ENCODE results near the gene TRMO. TPM values are rescaled to one million over a fixed set of nuclear protein-coding genes. Genes with fewer than 3 reads are reported as not detected.

Gene TRMO
- total and polyA plus RNA-seq, 2 experiments from 2014 or later, result 5.0 to 6.4 TPM

DNA sequence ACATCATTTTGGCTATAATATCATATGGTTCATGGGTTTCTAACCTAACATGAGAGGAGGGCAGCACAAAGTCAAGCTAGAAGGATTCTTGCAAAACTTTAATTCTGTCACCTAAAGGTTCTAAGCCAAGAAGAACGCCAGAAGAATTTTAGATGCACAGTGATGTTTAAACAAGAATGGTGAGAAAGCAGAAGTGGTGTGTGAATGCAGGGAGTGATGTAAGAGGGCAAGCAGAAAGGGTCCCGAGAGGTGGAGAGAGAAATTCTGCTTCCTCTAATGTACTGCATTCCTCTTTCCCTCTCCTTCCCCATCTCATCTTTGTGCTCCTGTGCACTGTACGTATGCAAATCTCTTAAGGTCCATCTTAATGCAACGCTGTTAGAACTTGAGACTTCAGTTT lies 2.1 kb upstream of the TRMO start:
- Histone ChIP-seq H3K4me1 (ENCODE audit: insufficient read depth) (no peaks in the 10 kb centered on the region), H4K20me1 (replicated peaks; ENCODE audit: insufficient read depth) (no peaks in the 10 kb centered on the region), H3K9me2 (ENCODE audit: insufficient read depth) (no peaks in the 10 kb centered on the region), H3K79me2 (replicated peaks; ENCODE audit: insufficient read depth) (no peaks in the 10 kb centered on the region), H2AFZ (no peak overlapping the region), H3K36me3 (ENCODE audit: insufficient read depth) (no peaks in the 10 kb centered on the region), H3K4me2 (no peak overlapping the region), H3K27ac (ENCODE audit: low read depth) (no peak overlapping the region), H3F3A (replicated peaks; ENCODE audit: low read depth) (no peaks in the 10 kb centered on the region), H3K27me3 (ENCODE audit: insufficient read depth) (peaks cover 16% of the 10 kb centered on the region), H3K4me3 (no peak overlapping the region)
- H3K27me3 Mint-ChIP-seq (ENCODE audit: insufficient read depth, low read depth, poor library complexity), result peaks cover 8% of the 10 kb centered on the region
- H3K9me3 Mint-ChIP-seq, result peaks cover 6% of the 10 kb centered on the region; the same call in 1 of the 3 replicates
- peaks cover 7% of the 10 kb centered on the region; the same call in 2 of the 3 replicates for H3K4me1 Mint-ChIP-seq
- H3K36me3 Mint-ChIP-seq (ENCODE audit: low read depth), result peaks cover 3% of the 10 kb centered on the region; the same call in 2 of the 3 replicates
- no peak for TF ChIP-seq EZH2phosphoT487 (IDR thresholded peaks at IDR 0.05; ENCODE audit: unreplicated experiment)
- TF ChIP-seq, protein P1, sequence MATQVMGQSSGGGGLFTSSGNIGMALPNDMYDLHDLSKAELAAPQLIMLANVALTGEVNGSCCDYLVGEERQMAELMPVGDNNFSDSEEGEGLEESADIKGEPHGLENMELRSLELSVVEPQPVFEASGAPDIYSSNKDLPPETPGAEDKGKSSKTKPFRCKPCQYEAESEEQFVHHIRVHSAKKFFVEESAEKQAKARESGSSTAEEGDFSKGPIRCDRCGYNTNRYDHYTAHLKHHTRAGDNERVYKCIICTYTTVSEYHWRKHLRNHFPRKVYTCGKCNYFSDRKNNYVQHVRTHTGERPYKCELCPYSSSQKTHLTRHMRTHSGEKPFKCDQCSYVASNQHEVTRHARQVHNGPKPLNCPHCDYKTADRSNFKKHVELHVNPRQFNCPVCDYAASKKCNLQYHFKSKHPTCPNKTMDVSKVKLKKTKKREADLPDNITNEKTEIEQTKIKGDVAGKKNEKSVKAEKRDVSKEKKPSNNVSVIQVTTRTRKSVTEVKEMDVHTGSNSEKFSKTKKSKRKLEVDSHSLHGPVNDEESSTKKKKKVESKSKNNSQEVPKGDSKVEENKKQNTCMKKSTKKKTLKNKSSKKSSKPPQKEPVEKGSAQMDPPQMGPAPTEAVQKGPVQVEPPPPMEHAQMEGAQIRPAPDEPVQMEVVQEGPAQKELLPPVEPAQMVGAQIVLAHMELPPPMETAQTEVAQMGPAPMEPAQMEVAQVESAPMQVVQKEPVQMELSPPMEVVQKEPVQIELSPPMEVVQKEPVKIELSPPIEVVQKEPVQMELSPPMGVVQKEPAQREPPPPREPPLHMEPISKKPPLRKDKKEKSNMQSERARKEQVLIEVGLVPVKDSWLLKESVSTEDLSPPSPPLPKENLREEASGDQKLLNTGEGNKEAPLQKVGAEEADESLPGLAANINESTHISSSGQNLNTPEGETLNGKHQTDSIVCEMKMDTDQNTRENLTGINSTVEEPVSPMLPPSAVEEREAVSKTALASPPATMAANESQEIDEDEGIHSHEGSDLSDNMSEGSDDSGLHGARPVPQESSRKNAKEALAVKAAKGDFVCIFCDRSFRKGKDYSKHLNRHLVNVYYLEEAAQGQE (IDR thresholded peaks at IDR 0.05; ENCODE audit: unreplicated experiment), result no peak
- no peak for TF ChIP-seq ZNF331 (CRISPR knock-in tag; IDR thresholded peaks at IDR 0.05; ENCODE audit: low read depth)
- no peak for TF ChIP-seq STAT1 (IDR thresholded peaks at IDR 0.05; ENCODE audit: unreplicated experiment)
- TF ChIP-seq NANOG (IDR thresholded peaks at IDR 0.05; ENCODE audit: borderline replicate concordance), result no peak
- no peak for TF ChIP-seq JUNB (IDR thresholded peaks at IDR 0.05; ENCODE audit: unreplicated experiment)
- TF ChIP-seq, protein P2, sequence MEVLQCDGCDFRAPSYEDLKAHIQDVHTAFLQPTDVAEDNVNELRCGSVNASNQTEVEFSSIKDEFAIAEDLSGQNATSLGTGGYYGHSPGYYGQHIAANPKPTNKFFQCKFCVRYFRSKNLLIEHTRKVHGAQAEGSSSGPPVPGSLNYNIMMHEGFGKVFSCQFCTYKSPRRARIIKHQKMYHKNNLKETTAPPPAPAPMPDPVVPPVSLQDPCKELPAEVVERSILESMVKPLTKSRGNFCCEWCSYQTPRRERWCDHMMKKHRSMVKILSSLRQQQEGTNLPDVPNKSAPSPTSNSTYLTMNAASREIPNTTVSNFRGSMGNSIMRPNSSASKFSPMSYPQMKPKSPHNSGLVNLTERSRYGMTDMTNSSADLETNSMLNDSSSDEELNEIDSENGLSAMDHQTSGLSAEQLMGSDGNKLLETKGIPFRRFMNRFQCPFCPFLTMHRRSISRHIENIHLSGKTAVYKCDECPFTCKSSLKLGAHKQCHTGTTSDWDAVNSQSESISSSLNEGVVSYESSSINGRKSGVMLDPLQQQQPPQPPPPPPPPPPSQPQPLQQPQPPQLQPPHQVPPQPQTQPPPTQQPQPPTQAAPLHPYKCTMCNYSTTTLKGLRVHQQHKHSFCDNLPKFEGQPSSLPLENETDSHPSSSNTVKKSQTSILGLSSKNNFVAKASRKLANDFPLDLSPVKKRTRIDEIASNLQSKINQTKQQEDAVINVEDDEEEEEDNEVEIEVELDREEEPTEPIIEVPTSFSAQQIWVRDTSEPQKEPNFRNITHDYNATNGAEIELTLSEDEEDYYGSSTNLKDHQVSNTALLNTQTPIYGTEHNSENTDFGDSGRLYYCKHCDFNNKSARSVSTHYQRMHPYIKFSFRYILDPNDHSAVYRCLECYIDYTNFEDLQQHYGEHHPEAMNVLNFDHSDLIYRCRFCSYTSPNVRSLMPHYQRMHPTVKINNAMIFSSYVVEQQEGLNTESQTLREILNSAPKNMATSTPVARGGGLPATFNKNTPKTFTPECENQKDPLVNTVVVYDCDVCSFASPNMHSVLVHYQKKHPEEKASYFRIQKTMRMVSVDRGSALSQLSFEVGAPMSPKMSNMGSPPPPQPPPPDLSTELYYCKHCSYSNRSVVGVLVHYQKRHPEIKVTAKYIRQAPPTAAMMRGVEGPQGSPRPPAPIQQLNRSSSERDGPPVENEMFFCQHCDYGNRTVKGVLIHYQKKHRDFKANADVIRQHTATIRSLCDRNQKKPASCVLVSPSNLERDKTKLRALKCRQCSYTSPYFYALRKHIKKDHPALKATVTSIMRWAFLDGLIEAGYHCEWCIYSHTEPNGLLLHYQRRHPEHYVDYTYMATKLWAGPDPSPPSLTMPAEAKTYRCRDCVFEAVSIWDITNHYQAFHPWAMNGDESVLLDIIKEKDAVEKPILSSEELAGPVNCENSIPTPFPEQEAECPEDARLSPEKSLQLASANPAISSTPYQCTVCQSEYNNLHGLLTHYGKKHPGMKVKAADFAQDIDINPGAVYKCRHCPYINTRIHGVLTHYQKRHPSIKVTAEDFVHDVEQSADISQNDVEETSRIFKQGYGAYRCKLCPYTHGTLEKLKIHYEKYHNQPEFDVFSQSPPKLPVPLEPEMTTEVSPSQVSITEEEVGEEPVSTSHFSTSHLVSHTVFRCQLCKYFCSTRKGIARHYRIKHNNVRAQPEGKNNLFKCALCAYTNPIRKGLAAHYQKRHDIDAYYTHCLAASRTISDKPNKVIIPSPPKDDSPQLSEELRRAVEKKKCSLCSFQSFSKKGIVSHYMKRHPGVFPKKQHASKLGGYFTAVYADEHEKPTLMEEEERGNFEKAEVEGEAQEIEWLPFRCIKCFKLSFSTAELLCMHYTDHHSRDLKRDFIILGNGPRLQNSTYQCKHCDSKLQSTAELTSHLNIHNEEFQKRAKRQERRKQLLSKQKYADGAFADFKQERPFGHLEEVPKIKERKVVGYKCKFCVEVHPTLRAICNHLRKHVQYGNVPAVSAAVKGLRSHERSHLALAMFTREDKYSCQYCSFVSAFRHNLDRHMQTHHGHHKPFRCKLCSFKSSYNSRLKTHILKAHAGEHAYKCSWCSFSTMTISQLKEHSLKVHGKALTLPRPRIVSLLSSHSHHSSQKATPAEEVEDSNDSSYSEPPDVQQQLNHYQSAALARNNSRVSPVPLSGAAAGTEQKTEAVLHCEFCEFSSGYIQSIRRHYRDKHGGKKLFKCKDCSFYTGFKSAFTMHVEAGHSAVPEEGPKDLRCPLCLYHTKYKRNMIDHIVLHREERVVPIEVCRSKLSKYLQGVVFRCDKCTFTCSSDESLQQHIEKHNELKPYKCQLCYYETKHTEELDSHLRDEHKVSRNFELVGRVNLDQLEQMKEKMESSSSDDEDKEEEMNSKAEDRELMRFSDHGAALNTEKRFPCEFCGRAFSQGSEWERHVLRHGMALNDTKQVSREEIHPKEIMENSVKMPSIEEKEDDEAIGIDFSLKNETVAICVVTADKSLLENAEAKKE (CRISPR knock-in tag; IDR thresholded peaks at IDR 0.05), result no peak
- TF ChIP-seq CREB1 (CRISPR knock-in tag; IDR thresholded peaks at IDR 0.05; ENCODE audit: low read depth), result no peak
- TF ChIP-seq POLR2AphosphoS5 (IDR thresholded peaks at IDR 0.05; ENCODE audit: low read depth), result no peak
- TF ChIP-seq, protein P3, sequence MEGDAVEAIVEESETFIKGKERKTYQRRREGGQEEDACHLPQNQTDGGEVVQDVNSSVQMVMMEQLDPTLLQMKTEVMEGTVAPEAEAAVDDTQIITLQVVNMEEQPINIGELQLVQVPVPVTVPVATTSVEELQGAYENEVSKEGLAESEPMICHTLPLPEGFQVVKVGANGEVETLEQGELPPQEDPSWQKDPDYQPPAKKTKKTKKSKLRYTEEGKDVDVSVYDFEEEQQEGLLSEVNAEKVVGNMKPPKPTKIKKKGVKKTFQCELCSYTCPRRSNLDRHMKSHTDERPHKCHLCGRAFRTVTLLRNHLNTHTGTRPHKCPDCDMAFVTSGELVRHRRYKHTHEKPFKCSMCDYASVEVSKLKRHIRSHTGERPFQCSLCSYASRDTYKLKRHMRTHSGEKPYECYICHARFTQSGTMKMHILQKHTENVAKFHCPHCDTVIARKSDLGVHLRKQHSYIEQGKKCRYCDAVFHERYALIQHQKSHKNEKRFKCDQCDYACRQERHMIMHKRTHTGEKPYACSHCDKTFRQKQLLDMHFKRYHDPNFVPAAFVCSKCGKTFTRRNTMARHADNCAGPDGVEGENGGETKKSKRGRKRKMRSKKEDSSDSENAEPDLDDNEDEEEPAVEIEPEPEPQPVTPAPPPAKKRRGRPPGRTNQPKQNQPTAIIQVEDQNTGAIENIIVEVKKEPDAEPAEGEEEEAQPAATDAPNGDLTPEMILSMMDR (conservative IDR thresholded peaks at IDR 0.05; ENCODE audit: low read depth in 2 of 2), result no peak
- TF ChIP-seq EZH2 (IDR thresholded peaks at IDR 0.05; ENCODE audit: low read depth, unreplicated experiment), result no peak
- no peak for TF ChIP-seq ZNF114 (CRISPR knock-in tag; IDR thresholded peaks at IDR 0.05)
- TF ChIP-seq, protein P4, sequence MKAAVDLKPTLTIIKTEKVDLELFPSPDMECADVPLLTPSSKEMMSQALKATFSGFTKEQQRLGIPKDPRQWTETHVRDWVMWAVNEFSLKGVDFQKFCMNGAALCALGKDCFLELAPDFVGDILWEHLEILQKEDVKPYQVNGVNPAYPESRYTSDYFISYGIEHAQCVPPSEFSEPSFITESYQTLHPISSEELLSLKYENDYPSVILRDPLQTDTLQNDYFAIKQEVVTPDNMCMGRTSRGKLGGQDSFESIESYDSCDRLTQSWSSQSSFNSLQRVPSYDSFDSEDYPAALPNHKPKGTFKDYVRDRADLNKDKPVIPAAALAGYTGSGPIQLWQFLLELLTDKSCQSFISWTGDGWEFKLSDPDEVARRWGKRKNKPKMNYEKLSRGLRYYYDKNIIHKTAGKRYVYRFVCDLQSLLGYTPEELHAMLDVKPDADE (IDR thresholded peaks at IDR 0.05), result no peak
- DNase-seq (ENCODE audit: low spot score), result no peak
- H3K27ac Mint-ChIP-seq, result no peak overlapping the region
- H3K4me3 Mint-ChIP-seq, result no peak overlapping the region
- ATAC-seq, result no peak

All from GM23338 (cell line).